ENCODE measurements around the gene WDR86.
A peak's percentile ranks its signal among the peaks of the same experiment; 100 is the strongest.

WDR86 gene

DNA sequence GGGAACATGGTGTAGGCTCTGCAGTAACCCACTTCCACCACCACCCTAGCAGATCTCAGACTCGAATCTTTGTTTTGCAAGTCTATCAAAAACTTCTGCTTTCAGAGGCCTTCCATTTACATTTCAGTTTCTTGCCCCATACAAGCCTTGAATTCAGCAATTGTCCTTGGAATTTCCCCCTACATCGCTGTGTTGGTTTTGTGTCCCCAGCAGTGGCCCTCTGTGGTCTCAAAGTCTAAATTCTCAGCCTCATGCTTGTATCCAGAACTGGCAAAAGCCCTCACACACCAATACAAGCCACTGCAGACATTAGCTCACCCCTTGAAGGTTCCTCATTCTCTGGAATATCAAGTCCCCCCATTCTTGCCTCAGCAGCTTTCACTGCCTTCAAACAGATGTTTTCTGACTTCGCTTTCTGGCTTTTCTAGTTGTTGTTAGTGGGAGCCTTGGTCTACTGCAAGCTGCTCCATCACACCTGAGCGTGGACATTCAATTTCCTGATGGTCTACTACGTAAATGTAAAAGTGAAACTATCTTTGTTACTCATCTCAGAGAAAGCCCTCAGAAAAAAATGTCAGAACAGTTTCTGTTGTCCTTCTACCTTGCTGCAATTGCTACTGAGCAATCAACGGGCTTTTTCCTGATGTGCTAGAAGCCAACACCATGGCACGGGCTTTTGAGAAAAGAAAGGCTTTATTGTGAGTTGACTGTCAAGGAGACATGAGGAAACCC is 70.0 kb downstream of the WDR86 start:
- peaks cover 8% of the 10 kb centered on the region for H3K79me1 ChIP-seq (replicated peaks; ENCODE audit: low read length, poor library complexity, severe bottlenecking)
- H4K91ac ChIP-seq (ENCODE audit: low read length): no peak overlapping the region
- no peak overlapping the region for H2AK5ac ChIP-seq (ENCODE audit: low read length, severe bottlenecking)
- no peaks in the 10 kb centered on the region for H3K36me3 ChIP-seq (ENCODE audit: control insufficient read depth in 1 of 2, insufficient read depth in 2 of 2, low read depth in 1 of 2, low read length in 2 of 2)
- DNase-seq: no peak
- no peak overlapping the region for H3K14ac ChIP-seq (ENCODE audit: low read length in 2 of 2)
- no peak overlapping the region for H3K23ac ChIP-seq (ENCODE audit: low read length in 2 of 2)
- H2BK120ac ChIP-seq (ENCODE audit: low read depth, low read length): no peak overlapping the region
- H3K18ac ChIP-seq (ENCODE audit: low read depth in 1 of 2, low read length in 2 of 2): no peak overlapping the region
- H2BK15ac ChIP-seq (ENCODE audit: low read depth, poor library complexity, severe bottlenecking): no peak overlapping the region
- H4K8ac ChIP-seq (ENCODE audit: low read length): no peak overlapping the region
- H3K4me3 ChIP-seq (ENCODE audit: insufficient read depth in 1 of 2, low read depth in 1 of 2, low read length in 2 of 2): peak overlapping the region in 1 of 2 experiments; percentile 31
- no peak overlapping the region for H3K9ac ChIP-seq (ENCODE audit: low read length)
- no peak overlapping the region for H2AFZ ChIP-seq (ENCODE audit: low read depth, low read length)
- no peak overlapping the region for H2BK5ac ChIP-seq (ENCODE audit: low read depth, low read length, poor library complexity, severe bottlenecking)
- 81% methylated on average over 7 of the region's 7 CpGs for WGBS
- H3K4me1 ChIP-seq (ENCODE audit: control insufficient read depth, insufficient read depth, low read depth, low read length): peaks cover 7% of the 10 kb centered on the region
- H2BK12ac ChIP-seq (ENCODE audit: low read length in 2 of 2): no peak overlapping the region
- H3K9me3 ChIP-seq (ENCODE audit: control insufficient read depth, low read length): peaks cover 3% of the 10 kb centered on the region
- H3K4ac ChIP-seq (ENCODE audit: low read depth in 1 of 2, low read length in 2 of 2): no peak overlapping the region
- peaks cover 0 to 4% of the 10 kb centered on the region in 2 experiments for H3K27me3 ChIP-seq (ENCODE audit: control insufficient read depth in 1 of 2, insufficient read depth in 1 of 2, low read length in 2 of 2)
- no peak overlapping the region for H3K27ac ChIP-seq (ENCODE audit: low read length, poor library complexity, severe bottlenecking)
- H3K4me2 ChIP-seq (ENCODE audit: low read length, poor library complexity, severe bottlenecking): no peak overlapping the region

DNA sequence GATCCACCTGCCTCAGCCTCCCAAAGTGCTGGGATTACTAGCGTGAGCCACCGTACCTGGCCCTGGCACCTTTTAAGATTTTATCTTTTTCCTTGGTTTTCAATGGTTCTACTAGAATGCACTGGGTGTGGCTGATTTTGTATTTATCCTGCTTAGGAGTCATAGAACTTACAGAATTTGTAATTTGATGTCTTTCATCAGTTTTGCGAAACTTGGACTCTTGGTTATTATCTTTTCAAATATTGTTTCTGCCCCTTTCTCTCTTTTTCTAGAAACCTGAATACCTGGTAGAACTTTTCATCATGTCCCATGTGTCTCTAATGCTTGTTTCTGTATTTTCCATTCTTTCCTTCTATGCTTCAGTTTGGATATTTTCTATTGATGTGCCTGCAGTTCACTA is 71.0 kb downstream of the WDR86 start:
- H3K23ac ChIP-seq (ENCODE audit: low read length in 2 of 2): no peak overlapping the region
- H3K4me3 ChIP-seq (ENCODE audit: insufficient read depth in 1 of 2, low read depth in 1 of 2, low read length in 2 of 2): no peak overlapping the region
- no peak overlapping the region for H4K8ac ChIP-seq (ENCODE audit: low read length)
- H4K91ac ChIP-seq (ENCODE audit: low read length): no peak overlapping the region
- no peak for DNase-seq
- peaks cover 7% of the 10 kb centered on the region for H3K4me1 ChIP-seq (ENCODE audit: control insufficient read depth, insufficient read depth, low read depth, low read length)
- H3K9ac ChIP-seq (ENCODE audit: low read length): no peak overlapping the region
- peaks cover 0 to 4% of the 10 kb centered on the region in 2 experiments for H3K27me3 ChIP-seq (ENCODE audit: control insufficient read depth in 1 of 2, insufficient read depth in 1 of 2, low read length in 2 of 2)
- WGBS: 97% methylated on average over 3 of the region's 3 CpGs
- peaks cover 6% of the 10 kb centered on the region for H3K79me1 ChIP-seq (replicated peaks; ENCODE audit: low read length, poor library complexity, severe bottlenecking)
- H3K4ac ChIP-seq (ENCODE audit: low read depth in 1 of 2, low read length in 2 of 2): no peak overlapping the region
- no peak overlapping the region for H2BK12ac ChIP-seq (ENCODE audit: low read length in 2 of 2)
- H3K9me3 ChIP-seq (ENCODE audit: control insufficient read depth, low read length): peaks cover 3% of the 10 kb centered on the region
- H2AK5ac ChIP-seq (ENCODE audit: low read length, severe bottlenecking): no peak overlapping the region
- no peak overlapping the region for H3K18ac ChIP-seq (ENCODE audit: low read depth in 1 of 2, low read length in 2 of 2)
- no peak overlapping the region for H2BK120ac ChIP-seq (ENCODE audit: low read depth, low read length)
- H3K14ac ChIP-seq (ENCODE audit: low read length in 2 of 2): no peak overlapping the region
- no peak overlapping the region for H2AFZ ChIP-seq (ENCODE audit: low read depth, low read length)
- H2BK5ac ChIP-seq (ENCODE audit: low read depth, low read length, poor library complexity, severe bottlenecking): no peak overlapping the region
- H3K4me2 ChIP-seq (ENCODE audit: low read length, poor library complexity, severe bottlenecking): no peak overlapping the region
- H2BK15ac ChIP-seq (ENCODE audit: low read depth, poor library complexity, severe bottlenecking): no peak overlapping the region
- no peak overlapping the region for H3K27ac ChIP-seq (ENCODE audit: low read length, poor library complexity, severe bottlenecking)
- no peaks in the 10 kb centered on the region for H3K36me3 ChIP-seq (ENCODE audit: control insufficient read depth in 1 of 2, insufficient read depth in 2 of 2, low read depth in 1 of 2, low read length in 2 of 2)

DNA sequence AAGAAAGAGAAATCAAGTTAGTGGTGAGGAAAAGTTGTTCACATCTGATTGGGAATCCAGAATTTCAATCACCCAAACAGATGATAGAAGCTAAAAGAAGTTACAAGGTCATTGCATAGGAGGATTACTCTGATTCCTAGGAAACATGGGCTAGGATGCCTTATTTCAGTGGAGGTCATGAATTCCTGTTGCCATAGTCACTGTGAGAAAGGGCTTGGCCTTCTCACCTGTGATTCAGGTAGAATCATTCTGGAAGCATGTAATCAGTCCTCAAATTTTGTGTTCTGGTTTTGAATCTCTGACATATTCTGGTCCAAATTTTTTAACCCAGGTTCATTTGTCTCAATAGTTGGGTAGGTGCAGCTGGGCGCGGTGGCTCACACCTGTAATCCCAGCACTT is 72.5 kb downstream of the WDR86 start:
- Histone ChIP-seq H3K27ac (ENCODE audit: low read length, poor library complexity, severe bottlenecking) (no peak overlapping the region), H3K4me2 (ENCODE audit: low read length, poor library complexity, severe bottlenecking) (no peak overlapping the region), H2BK12ac (ENCODE audit: low read length in 2 of 2) (no peak overlapping the region), H2AFZ (ENCODE audit: low read depth, low read length) (no peak overlapping the region), H3K27me3 (ENCODE audit: control insufficient read depth in 1 of 2, insufficient read depth in 1 of 2, low read length in 2 of 2) (peaks cover 0 to 4% of the 10 kb centered on the region in 2 experiments), H3K4me1 (ENCODE audit: control insufficient read depth, insufficient read depth, low read depth, low read length) (peaks cover 3% of the 10 kb centered on the region), H3K23ac (ENCODE audit: low read length in 2 of 2) (no peak overlapping the region), H3K14ac (ENCODE audit: low read length in 2 of 2) (no peak overlapping the region), H3K9me3 (ENCODE audit: control insufficient read depth, low read length) (peaks cover 3% of the 10 kb centered on the region), H3K18ac (ENCODE audit: low read depth in 1 of 2, low read length in 2 of 2) (no peak overlapping the region), H2BK5ac (ENCODE audit: low read depth, low read length, poor library complexity, severe bottlenecking) (no peak overlapping the region), H3K4ac (ENCODE audit: low read depth in 1 of 2, low read length in 2 of 2) (no peak overlapping the region), H2BK15ac (ENCODE audit: low read depth, poor library complexity, severe bottlenecking) (no peak overlapping the region), H3K36me3 (ENCODE audit: control insufficient read depth in 1 of 2, insufficient read depth in 2 of 2, low read depth in 1 of 2, low read length in 2 of 2) (no peaks in the 10 kb centered on the region), H4K8ac (ENCODE audit: low read length) (no peak overlapping the region), H4K91ac (ENCODE audit: low read length) (no peak overlapping the region), H3K79me1 (replicated peaks; ENCODE audit: low read length, poor library complexity, severe bottlenecking) (no peaks in the 10 kb centered on the region), H2BK120ac (ENCODE audit: low read depth, low read length) (no peak overlapping the region), H2AK5ac (ENCODE audit: low read length, severe bottlenecking) (no peak overlapping the region), H3K9ac (ENCODE audit: low read length) (no peak overlapping the region), H3K4me3 (ENCODE audit: insufficient read depth in 1 of 2, low read depth in 1 of 2, low read length in 2 of 2) (no peak overlapping the region)
- DNase-seq: no peak
- 100% methylated on average over 2 of the region's 2 CpGs for WGBS

DNA sequence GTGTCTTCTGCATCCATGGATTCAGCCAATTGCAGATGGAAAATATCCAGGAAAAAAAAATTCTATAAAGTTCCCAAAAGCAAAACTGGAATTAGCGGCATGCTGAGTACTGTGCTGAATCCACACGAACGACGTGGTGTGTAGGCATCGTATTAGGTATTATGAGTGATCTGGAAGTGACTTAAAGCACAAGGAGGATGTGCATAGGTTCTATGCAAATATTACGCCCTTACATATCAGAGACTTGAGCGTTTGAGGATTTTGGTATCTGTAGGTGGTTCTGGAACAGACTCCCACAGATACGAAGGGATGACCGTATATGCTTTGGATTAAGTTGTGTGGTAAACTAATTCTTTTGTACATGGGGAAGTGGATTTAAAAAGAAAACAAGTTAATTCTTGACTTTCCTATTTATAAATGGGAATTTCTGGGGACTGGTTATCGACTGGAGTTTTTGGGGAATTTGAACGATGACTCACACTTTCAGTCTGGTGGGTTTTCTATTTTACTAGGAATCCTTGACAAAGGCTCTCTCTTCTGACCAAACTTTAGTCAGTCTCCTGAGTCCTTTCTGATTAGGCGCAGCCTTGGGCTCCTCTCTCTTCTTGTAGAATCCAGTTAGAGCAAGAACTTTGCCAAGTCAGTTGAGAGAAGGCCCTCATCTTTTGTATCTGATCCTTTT is 73.7 kb downstream of the WDR86 start:
- peaks cover under 1% of the 10 kb centered on the region for H3K4me1 ChIP-seq (ENCODE audit: control insufficient read depth, insufficient read depth, low read depth, low read length)
- DNase-seq: no peak
- H3K9ac ChIP-seq (ENCODE audit: low read length): peak overlapping the region; percentile 9
- H2AFZ ChIP-seq (ENCODE audit: low read depth, low read length): no peak overlapping the region
- peaks cover 0 to 4% of the 10 kb centered on the region in 2 experiments for H3K27me3 ChIP-seq (ENCODE audit: control insufficient read depth in 1 of 2, insufficient read depth in 1 of 2, low read length in 2 of 2)
- 96% methylated on average over 12 of the region's 12 CpGs for WGBS
- no peak overlapping the region for H3K4me2 ChIP-seq (ENCODE audit: low read length, poor library complexity, severe bottlenecking)
- H3K14ac ChIP-seq (ENCODE audit: low read length in 2 of 2): no peak overlapping the region
- H2AK5ac ChIP-seq (ENCODE audit: low read length, severe bottlenecking): no peak overlapping the region
- no peak overlapping the region for H2BK120ac ChIP-seq (ENCODE audit: low read depth, low read length)
- no peaks in the 10 kb centered on the region for H3K79me1 ChIP-seq (replicated peaks; ENCODE audit: low read length, poor library complexity, severe bottlenecking)
- peaks cover 3% of the 10 kb centered on the region for H3K9me3 ChIP-seq (ENCODE audit: control insufficient read depth, low read length)
- no peak overlapping the region for H2BK15ac ChIP-seq (ENCODE audit: low read depth, poor library complexity, severe bottlenecking)
- H3K4me3 ChIP-seq (ENCODE audit: insufficient read depth in 1 of 2, low read depth in 1 of 2, low read length in 2 of 2): no peak overlapping the region
- H3K23ac ChIP-seq (ENCODE audit: low read length in 2 of 2): no peak overlapping the region
- H3K36me3 ChIP-seq (ENCODE audit: control insufficient read depth in 1 of 2, insufficient read depth in 2 of 2, low read depth in 1 of 2, low read length in 2 of 2): no peaks in the 10 kb centered on the region
- no peak overlapping the region for H3K4ac ChIP-seq (ENCODE audit: low read depth in 1 of 2, low read length in 2 of 2)
- no peak overlapping the region for H4K8ac ChIP-seq (ENCODE audit: low read length)
- H3K27ac ChIP-seq (ENCODE audit: low read length, poor library complexity, severe bottlenecking): no peak overlapping the region
- no peak overlapping the region for H2BK12ac ChIP-seq (ENCODE audit: low read length in 2 of 2)
- no peak overlapping the region for H2BK5ac ChIP-seq (ENCODE audit: low read depth, low read length, poor library complexity, severe bottlenecking)
- no peak overlapping the region for H3K18ac ChIP-seq (ENCODE audit: low read depth in 1 of 2, low read length in 2 of 2)
- H4K91ac ChIP-seq (ENCODE audit: low read length): no peak overlapping the region

Measured in mesenchymal stem cell (in vitro differentiated cells and primary cell).